Left ventricle myocardium inferior (tissue), 1 donor: ENCODE results near the gene CHRNA9. TPM values are rescaled to one million over a fixed set of nuclear protein-coding genes. Genes with fewer than 3 reads are reported as not detected.

Experiments used
- DNase-seq: peaks from one replicate; pipeline ENCODE4 v3.0.0-alpha.2; 2020
- H3K27ac ChIP-seq: fragments of 200-600 bp; replicated peaks from 2 replicates; pipeline ENCODE4 v1.8.0; 2021
- H3K27me3 ChIP-seq: fragments of 200-600 bp; 2 replicates; pipeline ENCODE4 v1.8.0; 2021; ENCODE audit warnings: low read depth
- H3K36me3 ChIP-seq: fragments of 200-600 bp; 2 replicates; pipeline ENCODE4 v1.8.0; 2021
- H3K4me1 ChIP-seq: fragments of 200-600 bp; 2 replicates; pipeline ENCODE4 v1.8.0; 2021
- H3K4me3 ChIP-seq: fragments of 200-600 bp; 2 replicates; pipeline ENCODE4 v1.8.0; 2021; ENCODE audit warnings: mild to moderate bottlenecking, moderate library complexity
- H3K9me3 ChIP-seq: fragments of 200-600 bp; replicated peaks from 2 replicates; pipeline ENCODE4 v1.8.0; 2021
- intact Hi-C: fragments of 100-400 bp; cut with micrococcal nuclease; formaldehyde crosslinking; loops from one replicate; pipeline ENCODE4 v1.11.0; 2022
- total RNA-seq: library from RNA; stranded (reverse); fragmentation: NEBNext Ultra II Directional; extraction: Animal tissue kit (Norgen Biotek cat#: 25700); gene quantifications from one replicate; pipeline ENCODE4 v1.2.1, GENCODE V29; 2021
- TF ChIP-seq, protein P1 (sequence below): fragments of 200-600 bp; IDR thresholded peaks from 2 replicates; pipeline ENCODE4 v1.8.0; 2021; ENCODE audit warnings: antibody characterized with exemption, mild to moderate bottlenecking, borderline replicate concordance
- donor health status: DM: no; HTN: yes; CAD: no; lungs with severe emphysema.

The CHRNA9 gene
- total RNA-seq, 1 donor from 2014 or later = not detected

- H3K9me3 ChIP-seq = no peaks in the 10 kb centered on the region
- DNase-seq = no peak
- no peak overlapping the region for H3K4me3 ChIP-seq
- TF ChIP-seq, protein P1, sequence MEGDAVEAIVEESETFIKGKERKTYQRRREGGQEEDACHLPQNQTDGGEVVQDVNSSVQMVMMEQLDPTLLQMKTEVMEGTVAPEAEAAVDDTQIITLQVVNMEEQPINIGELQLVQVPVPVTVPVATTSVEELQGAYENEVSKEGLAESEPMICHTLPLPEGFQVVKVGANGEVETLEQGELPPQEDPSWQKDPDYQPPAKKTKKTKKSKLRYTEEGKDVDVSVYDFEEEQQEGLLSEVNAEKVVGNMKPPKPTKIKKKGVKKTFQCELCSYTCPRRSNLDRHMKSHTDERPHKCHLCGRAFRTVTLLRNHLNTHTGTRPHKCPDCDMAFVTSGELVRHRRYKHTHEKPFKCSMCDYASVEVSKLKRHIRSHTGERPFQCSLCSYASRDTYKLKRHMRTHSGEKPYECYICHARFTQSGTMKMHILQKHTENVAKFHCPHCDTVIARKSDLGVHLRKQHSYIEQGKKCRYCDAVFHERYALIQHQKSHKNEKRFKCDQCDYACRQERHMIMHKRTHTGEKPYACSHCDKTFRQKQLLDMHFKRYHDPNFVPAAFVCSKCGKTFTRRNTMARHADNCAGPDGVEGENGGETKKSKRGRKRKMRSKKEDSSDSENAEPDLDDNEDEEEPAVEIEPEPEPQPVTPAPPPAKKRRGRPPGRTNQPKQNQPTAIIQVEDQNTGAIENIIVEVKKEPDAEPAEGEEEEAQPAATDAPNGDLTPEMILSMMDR = no peak
- H3K27ac ChIP-seq = no peak overlapping the region
- no peaks in the 10 kb centered on the region for H3K36me3 ChIP-seq
- H3K27me3 ChIP-seq = no peaks in the 10 kb centered on the region
- intact Hi-C loops = no loop called here
- peaks cover 8% of the 10 kb centered on the region for H3K4me1 ChIP-seq
Observed at GRCh38 chr4:40321574-40322275, 13.4 kb upstream of the CHRNA9 start.

DNA sequence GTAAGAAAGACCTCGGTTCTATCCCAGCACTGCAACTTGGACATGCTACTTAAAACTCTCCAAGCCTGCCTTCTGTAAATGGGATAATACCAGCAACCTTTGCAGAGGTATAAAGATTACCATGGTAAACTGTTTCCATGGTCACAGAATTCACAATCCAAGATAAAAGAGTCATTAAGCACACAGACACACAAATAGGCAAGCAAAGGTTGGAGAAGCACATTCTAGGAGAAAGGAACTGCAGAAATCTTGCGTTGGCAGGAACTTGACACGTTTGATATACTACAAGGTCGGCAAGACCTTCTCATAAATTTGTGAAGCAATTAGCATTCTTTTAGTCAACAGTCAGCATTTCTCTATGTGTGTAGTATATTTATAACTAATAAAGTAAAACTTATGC lies 12.3 kb upstream of the CHRNA9 start:
- H3K4me3 ChIP-seq = no peak overlapping the region
- TF ChIP-seq, protein P1 = no peak

GRCh38 chr4:40323866-40324265 lies 11.3 kb upstream of the CHRNA9 start:
- TF ChIP-seq, protein P1 = no peak
- intact Hi-C loops = no loop called here
- peaks cover 13% of the 10 kb centered on the region for H3K27me3 ChIP-seq
- no peaks in the 10 kb centered on the region for H3K9me3 ChIP-seq
- no peak for DNase-seq
- no peak overlapping the region for H3K27ac ChIP-seq
- H3K36me3 ChIP-seq = no peaks in the 10 kb centered on the region
- H3K4me1 ChIP-seq = no peaks in the 10 kb centered on the region
- no peak overlapping the region for H3K4me3 ChIP-seq

More for the DNA sequence above, 12.3 kb upstream of the CHRNA9 start:
- Histone ChIP-seq H3K27me3 (peaks cover 8% of the 10 kb centered on the region), H3K4me1 (no peaks in the 10 kb centered on the region), H3K36me3 (no peaks in the 10 kb centered on the region), H3K9me3 (no peaks in the 10 kb centered on the region), H3K27ac (no peak overlapping the region)
- intact Hi-C loops = no loop called here
- no peak for DNase-seq

GRCh38 chr4:40325406-40326019 lies 9.6 kb upstream of the CHRNA9 start:
- Histone ChIP-seq H3K27me3 (peaks cover 13% of the 10 kb centered on the region), H3K4me3 (no peak overlapping the region), H3K36me3 (no peaks in the 10 kb centered on the region), H3K27ac (no peak overlapping the region), H3K4me1 (no peaks in the 10 kb centered on the region), H3K9me3 (no peaks in the 10 kb centered on the region)
- DNase-seq = no peak
- TF ChIP-seq, protein P1 = peak; percentile 78
- intact Hi-C loops = no loop called here

DNA sequence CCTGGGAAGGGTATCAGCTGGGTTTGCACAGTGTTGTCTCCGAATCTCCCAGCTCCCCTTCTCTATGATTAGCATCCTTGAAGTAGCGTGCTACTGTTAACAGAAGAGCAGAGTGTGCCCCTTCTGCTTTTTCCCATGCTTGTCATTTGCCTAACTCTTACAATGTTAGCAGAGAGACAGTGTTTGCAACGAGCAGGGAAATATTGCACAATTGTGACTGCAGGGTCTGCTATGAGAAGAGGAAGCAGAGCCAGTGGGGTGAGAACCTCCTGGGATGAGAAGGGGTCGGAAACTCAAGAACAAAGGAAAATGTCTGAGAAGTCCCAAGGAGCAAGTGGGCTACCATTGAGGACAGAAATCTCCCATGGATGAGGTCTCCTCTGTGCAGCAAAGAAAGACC lies 7.8 kb upstream of the CHRNA9 start:
- intact Hi-C loops = no loop called here
- TF ChIP-seq, protein P1 = no peak
- Histone ChIP-seq H3K4me3 (no peak overlapping the region), H3K36me3 (no peaks in the 10 kb centered on the region), H3K27me3 (peaks cover 26% of the 10 kb centered on the region), H3K27ac (no peak overlapping the region), H3K9me3 (no peaks in the 10 kb centered on the region), H3K4me1 (no peaks in the 10 kb centered on the region)
- no peak for DNase-seq
